GM12878 (cell line): Measurements from ENCODE around the gene UEVLD. TPM values are rescaled to one million over a fixed set of nuclear protein-coding genes. Genes with fewer than 3 reads are reported as not detected.

Experiments used
- ATAC-seq: fragments of 200-7000 bp; cut with Tn5 transposase; 3 replicates; pipeline ENCODE4 v1.9.1; 2020; ENCODE audit warnings: mild to moderate bottlenecking, moderate library complexity
- BruUV-seq: library from RNA; stranded (reverse); fragments of 400-500 nt; replicated peaks from 2 replicates; lab custom pipeline; 2021; lab: Mats Ljungman, UMichigan
- CTCF ChIA-PET: fragments of 300-600 bp; sonication (Branson Sonifier 250); formaldehyde crosslinking; extraction: SDS; loops from one replicate; lab custom pipeline; 2021; ENCODE audit warnings: inconsistent platforms; lab: Yijun Ruan, JAX
- POLR2A ChIA-PET: fragments of 350-600 bp; formaldehyde crosslinking; extraction: SDS; loops from one replicate; lab custom pipeline; 2021; ENCODE audit warnings: inconsistent platforms; lab: Charles Lee
- RAD21 ChIA-PET: fragments of 300-600 bp; sonication (Branson Sonifier 250); formaldehyde crosslinking; loops from one replicate; lab custom pipeline; 2023; ENCODE audit warnings: antibody characterized with exemption; ENCODE audit not compliant: unreplicated experiment; lab: Charles Lee
- SMC1A ChIA-PET: fragments of 300-600 bp; sonication (Branson Sonifier 250); formaldehyde crosslinking; loops from one replicate; lab custom pipeline; 2023; ENCODE audit not compliant: unreplicated experiment, uncharacterized antibody; lab: Charles Lee
- DNase-seq: peaks from one replicate; pipeline ENCODE4 v3.0.0-alpha.2; 2011; ENCODE audit warnings: low read depth, low spot score
- FAIRE-seq: peaks from 3 replicates; lab custom pipeline; 2011; peaks lifted over from hg19 to GRCh38; lab: Jason Lieb, UNC
- H2AFZ ChIP-seq: 2 replicates; pipeline ENCODE4 v1.6.0; 2011; ENCODE audit warnings: low read depth, low read length, control low read depth; ENCODE audit not compliant: control insufficient read depth
- H3K27ac ChIP-seq: 2 replicates; pipeline ENCODE4 v1.5.1; 2011; ENCODE audit warnings: control low read depth; ENCODE audit not compliant: control insufficient read depth, insufficient read depth
- H3K27me3 ChIP-seq, 2 experiments: replicated peaks in 1 of 2; 2 replicates each; pipeline versions ENCODE4 v1.6.0 to v1.6.1; 2011; ENCODE audit warnings: low read length in 1 of 2; ENCODE audit not compliant: control insufficient read depth in 2 of 2, insufficient read depth in 2 of 2
- H3K36me3 ChIP-seq, 2 experiments: 2 replicates each; pipeline ENCODE4 v1.5.1; 2011; ENCODE audit warnings: low read length in 1 of 2; ENCODE audit not compliant: control insufficient read depth in 2 of 2, insufficient read depth in 2 of 2
- H3K4me1 ChIP-seq: 2 replicates; pipeline ENCODE4 v1.6.1; 2011; ENCODE audit warnings: mild to moderate bottlenecking, low read length, moderate library complexity, mixed read lengths; ENCODE audit not compliant: control insufficient read depth, insufficient read depth
- H3K4me2 ChIP-seq: 2 replicates; pipeline ENCODE4 v1.6.0; 2011; ENCODE audit warnings: control low read depth; ENCODE audit not compliant: control insufficient read depth, insufficient read depth
- H3K4me3 ChIP-seq: fragments of 200-600 bp; sonication (generic); 2 replicates; pipeline ENCODE4 v1.5.1; 2016
- H3K79me2 ChIP-seq: 2 replicates; pipeline ENCODE4 v1.6.0; 2011; ENCODE audit warnings: low read length; ENCODE audit not compliant: control insufficient read depth, insufficient read depth
- H3K9ac ChIP-seq: 2 replicates; pipeline ENCODE4 v1.8.0; 2011; ENCODE audit warnings: low read length, control low read depth, mixed read lengths; ENCODE audit not compliant: control insufficient read depth, insufficient read depth
- H3K9me3 ChIP-seq: replicated peaks from 3 replicates; pipeline ENCODE4 v1.5.1; 2011; ENCODE audit warnings: mild to moderate bottlenecking, low read length; ENCODE audit not compliant: control insufficient read depth, insufficient read depth
- H4K20me1 ChIP-seq: 2 replicates; pipeline ENCODE4 v1.6.0; 2011; ENCODE audit not compliant: control insufficient read depth, insufficient read depth
- ESRRA ChIP-seq: IDR thresholded peaks from 2 replicates; pipeline ENCODE4 v1.6.1; 2012; ENCODE audit warnings: mild to moderate bottlenecking, low read length, improper control_type of control experiment
- JUNB ChIP-seq: IDR thresholded peaks from 2 replicates; pipeline ENCODE4 v1.6.1; 2016; ENCODE audit warnings: antibody characterized with exemption, mild to moderate bottlenecking
- NRF1 ChIP-seq: conservative IDR thresholded peaks from 2 replicates; pipeline ENCODE4 v1.6.1; 2011; ENCODE audit warnings: mild to moderate bottlenecking, low read depth, low read length, improper control_type of control experiment
- RBBP5 ChIP-seq: fragments of 200-600 bp; sonication (generic); conservative IDR thresholded peaks from 2 replicates; pipeline ENCODE4 v1.6.1; 2016
- SMC3 ChIP-seq: IDR thresholded peaks from 2 replicates; pipeline ENCODE4 v1.6.1; 2011; ENCODE audit warnings: low read length, improper control_type of control experiment, borderline replicate concordance
- TAF1 ChIP-seq: IDR thresholded peaks from 2 replicates; pipeline ENCODE4 v1.6.1; 2011; ENCODE audit warnings: mild to moderate bottlenecking, low read depth, low read length, borderline replicate concordance
- TCF7 ChIP-seq: IDR thresholded peaks from 2 replicates; pipeline ENCODE4 v1.6.1; 2014; ENCODE audit warnings: antibody characterized with exemption, borderline replicate concordance
- ZBTB4 ChIP-seq: fragments of 450-650 bp; formaldehyde crosslinking; IDR thresholded peaks from 2 replicates; pipeline ENCODE4 v1.4.0; 2022; ENCODE audit warnings: mild to moderate bottlenecking, moderate library complexity
- ZSCAN29 ChIP-seq: fragments of 450-650 bp; IDR thresholded peaks from 2 replicates; pipeline ENCODE4 v1.6.1; 2017; ENCODE audit warnings: mild to moderate bottlenecking, moderate library complexity
- WGBS: methylation state at CpG from one replicate; pipeline ENCODE4 v1.1.6; 2016; ENCODE audit warnings: low lambda C conversion rate; ENCODE audit not compliant: insufficient replicate concordance, insufficient coverage; ENCODE audit errors: missing lambda C conversion rate; 5-methylcytosine and 5-hydroxymethylcytosine counted together
- in situ Hi-C: fragments of 300-500 bp; cut with MboI; formaldehyde crosslinking; loops from 9 replicates; pipeline ENCODE4 v1.14.3; 2018; ENCODE audit warnings: mixed read lengths
- intact Hi-C: fragments of 100-400 bp; cut with micrococcal nuclease; formaldehyde crosslinking; loops from one replicate; pipeline ENCODE4 v1.14.2; 2022; ENCODE audit not compliant: unreplicated experiment
- polyA plus RNA-seq, 11 experiments: library from polyadenylated mRNA; depleted of rRNA in 4 of 11; unstranded in 6 of 11; stranded (reverse) in 5 of 11; fragments of >200 nt; fragmentation: Nextera tagmentation in 4 of 11; fragmentation: Illumina TruSeq in 1 of 11; extraction: Ambion mirVana in 4 of 11; extraction: Trizol in 1 of 11; gene quantifications; 1 replicate in 1 of 11; 2 replicates in 10 of 11; pipeline versions ENCODE4 v1.2.1 to v1.2.3, GENCODE V29; 2011 to 2016; ENCODE audit warnings: inconsistent platforms in 2 of 11, missing spikeins in 2 of 11, low read depth in 1 of 11
- total RNA-seq, 4 experiments: library from RNA; depleted of rRNA in 3 of 4; stranded (reverse); fragments of >200 nt in 3 of 4; fragmentation: Illumina TruSeq in 1 of 4; extraction: Trizol in 1 of 4; gene quantifications; 2 replicates each; pipeline versions ENCODE4 v1.2.1 to v1.2.3, GENCODE V29; 2013 to 2021

UEVLD gene
- total and polyA plus RNA-seq, 10 of the 15 experiments (the other 5 are each of a cell fraction or from before 2014, with no cell fraction given): 6.5 to 16.3 (median 13.4) TPM

DNA sequence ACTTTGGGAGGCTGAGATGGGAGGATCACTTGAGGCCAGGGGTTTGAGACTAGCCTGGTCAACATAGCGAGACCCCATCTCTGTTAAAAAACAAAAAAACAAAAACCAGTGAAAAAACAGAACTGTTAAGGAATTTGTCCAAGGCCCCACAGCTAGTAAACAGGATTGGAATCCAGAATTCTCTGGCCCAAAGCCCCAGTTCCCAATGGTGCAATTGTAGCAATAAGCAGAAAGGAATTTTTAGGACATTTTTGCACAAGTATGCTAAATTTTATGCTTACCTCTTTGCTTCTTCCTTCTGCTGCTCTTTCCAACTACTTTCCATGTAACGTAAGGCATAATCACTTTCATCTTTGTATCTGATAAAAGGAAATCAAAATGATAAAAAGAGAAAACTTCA lies 22.7 kb upstream of the UEVLD start:
- BruUV-seq: no TSS peak
- ChIA-PET CTCF (no interaction called here), SMC1A (interaction anchor here (1.2 to 13.9 kb wide), 2 partner anchors 22 to 70 kb away, joined by 4 to 188 read pairs; partner anchors contain the start of gene SPTY2D1), POLR2A (no interaction called here), RAD21 (interaction anchor here (0.6 kb wide), 1 partner anchor 217 kb away, joined by 5 read pairs; the partner anchor contains the start of gene LDHA)
- Histone ChIP-seq H3K9me3 (no peaks in the 10 kb centered on the region), H3K4me3 (no peak overlapping the region), H3K4me1 (peaks cover 11% of the 10 kb centered on the region), H3K36me3 (peaks cover 15 to 41% of the 10 kb centered on the region in 2 experiments), H3K4me2 (no peak overlapping the region), H3K9ac (no peak overlapping the region), H2AFZ (no peak overlapping the region), H4K20me1 (0 out of 2 replicates have a peak, but pooled peaks cover 2% of the 10 kb centered on the region), H3K79me2 (peaks cover 2% of the 10 kb centered on the region), H3K27ac (no peak overlapping the region), H3K27me3 (no peaks in the 10 kb centered on the region)
- FAIRE-seq (no peak), ATAC-seq (no peak), DNase-seq (no peak)
- intact Hi-C loops: no loop called here
- TF ChIP-seq ZBTB4 (CRISPR knock-in tag) (no peak), JUNB (no peak), ZSCAN29 (no peak), TAF1 (no peak), TCF7 (no peak), RBBP5 (no peak), SMC3 (no peak), NRF1 (no peak), ESRRA (no peak)
- WGBS: 100% methylated on average over 2 of the region's 2 CpGs
- in situ Hi-C loops: no loop called here
